HepG2 (cell line): ENCODE measurements around the gene PSRC1. TPM values are rescaled to one million over a fixed set of nuclear protein-coding genes. Genes with fewer than 3 reads are reported as not detected.

Source experiments
- ATAC-seq: fragments of 200-7000 bp; cut with Tn5 transposase; 3 replicates; pipeline ENCODE4 v1.9.1; 2020; ENCODE audit warnings: mild to moderate bottlenecking, moderate library complexity
- BruUV-seq: library from RNA; stranded (reverse); fragments of 400-500 nt; replicated peaks from 2 replicates; lab custom pipeline; 2021; lab: Mats Ljungman, UMichigan
- CTCF ChIA-PET: fragments of 300-600 bp; formaldehyde crosslinking; extraction: SDS; loops from one replicate; lab custom pipeline; 2021; ENCODE audit warnings: low total read pairs, inconsistent platforms, low intra/inter-chr PET ratio; lab: Yijun Ruan, JAX
- POLR2A ChIA-PET: fragments of 350-600 bp; sonication (Branson Sonifier 250); formaldehyde crosslinking; loops from one replicate; lab custom pipeline; 2020; ENCODE audit warnings: antibody characterized with exemption, inconsistent platforms; lab: Yijun Ruan, JAX
- DNase-seq: peaks from one replicate; pipeline ENCODE4 v3.0.0-alpha.2; 2015; ENCODE audit warnings: low spot score
- FAIRE-seq: peaks from 3 replicates; lab custom pipeline; 2011; peaks lifted over from hg19 to GRCh38; lab: Jason Lieb, UNC
- H2AFZ ChIP-seq: one replicate; pipeline ENCODE4 v1.6.1; 2011; ENCODE audit warnings: low read length, inconsistent platforms
- H3K27ac ChIP-seq: fragments of 300-600 bp; 3 replicates; pipeline ENCODE4 v1.8.0; 2011; ENCODE audit warnings: mixed run types, mild to moderate bottlenecking, mixed read lengths, low read length, inconsistent platforms; ENCODE audit not compliant: insufficient read depth; ENCODE audit errors: extremely low read length
- H3K27me3 ChIP-seq, 2 experiments: fragments of 200-600 bp in 1 of 2; 2 replicates in 1 of 2; 3 replicates in 1 of 2; pipeline versions ENCODE4 v1.6.0 to v1.8.0; 2011; ENCODE audit warnings: low read length in 2 of 2, mild to moderate bottlenecking in 2 of 2, moderate library complexity in 2 of 2, inconsistent platforms in 1 of 2; ENCODE audit not compliant: insufficient read depth in 2 of 2, control insufficient read depth in 1 of 2
- H3K36me3 ChIP-seq, 2 experiments: fragments of 200-600 bp in 1 of 2; replicated peaks in 1 of 2; 2 replicates in 1 of 2; 3 replicates in 1 of 2; pipeline versions ENCODE4 v1.5.1 to v1.8.0; 2011; ENCODE audit warnings: low read length in 2 of 2, inconsistent platforms in 1 of 2; ENCODE audit not compliant: insufficient read depth in 2 of 2, control insufficient read depth in 1 of 2
- H3K4me1 ChIP-seq: 2 replicates; pipeline ENCODE4 v1.5.1; 2012; ENCODE audit warnings: low read length, inconsistent platforms; ENCODE audit not compliant: insufficient read depth
- H3K4me2 ChIP-seq: 2 replicates; pipeline ENCODE4 v1.6.0; 2011; ENCODE audit warnings: low read depth, low read length, inconsistent platforms
- H3K4me3 ChIP-seq, 3 experiments: fragments of 200-600 bp in 1 of 3; sonication (generic), shearing (Covaris generic) in 1 of 3; replicated peaks in 1 of 3; 2 replicates each; pipeline ENCODE4 v1.5.1; 2011 to 2016; ENCODE audit warnings: low read length in 3 of 3, inconsistent platforms in 2 of 3, low read depth in 2 of 3, mild to moderate bottlenecking in 2 of 3, control low read depth in 1 of 3, mixed read lengths in 1 of 3; ENCODE audit not compliant: insufficient read depth in 1 of 3
- H3K79me2 ChIP-seq: one replicate; pipeline ENCODE4 v1.6.1; 2011; ENCODE audit warnings: low read length, inconsistent platforms; ENCODE audit not compliant: insufficient read depth
- H3K9ac ChIP-seq: 2 replicates; pipeline ENCODE4 v1.6.0; 2011; ENCODE audit warnings: mild to moderate bottlenecking, low read depth, low read length, inconsistent platforms; ENCODE audit not compliant: insufficient read depth
- H3K9me3 ChIP-seq: 2 replicates; pipeline ENCODE4 v1.5.1; 2012; ENCODE audit warnings: mild to moderate bottlenecking, low read length
- H4K20me1 ChIP-seq: 2 replicates; pipeline ENCODE4 v1.6.0; 2011; ENCODE audit warnings: inconsistent platforms, mild to moderate bottlenecking, low read length, moderate library complexity; ENCODE audit not compliant: insufficient read depth
- GTF3A ChIP-seq: sonication (generic); formaldehyde crosslinking; conservative IDR thresholded peaks from 2 replicates; pipeline ENCODE4 v1.4.0; 2020; ENCODE audit warnings: mild to moderate bottlenecking, missing genetic modification reagents
- HCFC1 ChIP-seq: fragments of 150-350 bp; IDR thresholded peaks from 2 replicates; pipeline ENCODE4 v1.6.1; 2014; ENCODE audit warnings: low read depth, low read length
- HOMEZ ChIP-seq: IDR thresholded peaks from 2 replicates; pipeline ENCODE4 v1.6.1; 2016; ENCODE audit warnings: low read depth
- MAFF ChIP-seq: IDR thresholded peaks from 2 replicates; pipeline ENCODE4 v1.6.1; 2011; ENCODE audit warnings: low read depth, low read length, improper control_type of control experiment
- NBN ChIP-seq: fragments of 450-650 bp; conservative IDR thresholded peaks from 2 replicates; pipeline ENCODE4 v1.6.1; 2017
- REPIN1 ChIP-seq: sonication (generic); formaldehyde crosslinking; IDR thresholded peaks from 2 replicates; pipeline ENCODE4 v1.8.0; 2022; ENCODE audit warnings: missing genetic modification reagents, low read depth, mild to moderate bottlenecking, borderline replicate concordance
- TSC22D2 ChIP-seq: sonication (generic); formaldehyde crosslinking; IDR thresholded peaks from 2 replicates; pipeline ENCODE4 v1.5.1; 2020; ENCODE audit warnings: missing genetic modification reagents, mild to moderate bottlenecking, borderline replicate concordance
- ZC3H4 ChIP-seq: sonication (generic); formaldehyde crosslinking; IDR thresholded peaks from 2 replicates; pipeline ENCODE4 v1.4.0; 2020; ENCODE audit warnings: missing genetic modification reagents, borderline replicate concordance
- ZFY ChIP-seq: sonication (generic); formaldehyde crosslinking; IDR thresholded peaks from 2 replicates; pipeline ENCODE4 v1.4.0; 2020; ENCODE audit warnings: missing genetic modification reagents
- ZNF205 ChIP-seq: IDR thresholded peaks from 2 replicates; pipeline ENCODE4 v1.6.1; 2018; ENCODE audit warnings: missing biosample characterization, missing genetic modification reagents
- ZNF777 ChIP-seq: sonication (generic); formaldehyde crosslinking; IDR thresholded peaks from 2 replicates; pipeline ENCODE4 v1.4.0; 2020; ENCODE audit warnings: missing genetic modification reagents
- whole genome bisulfite sequencing: methylation state at CpG from one replicate; pipeline ENCODE4 v1.1.6; 2017; ENCODE audit warnings: low lambda C conversion rate; 5-methylcytosine and 5-hydroxymethylcytosine counted together
- in situ Hi-C: cut with HindIII; loops from 2 replicates; pipeline ENCODE4 v1.10.0; 2017; ENCODE audit warnings: low pct_unique_long_range_greater_than_20kb; ENCODE audit not compliant: extremely low pct_ligation_motif_present
- intact Hi-C: fragments of 100-400 bp; cut with micrococcal nuclease; formaldehyde crosslinking; loops from one replicate; pipeline ENCODE4 v1.10.0; 2022; ENCODE audit not compliant: unreplicated experiment
- polyA plus RNA-seq, 8 experiments: library from polyadenylated mRNA; depleted of rRNA in 3 of 8; stranded (reverse) in 7 of 8; unstranded in 1 of 8; fragments of >200 nt; fragmentation: Illumina TruSeq in 4 of 8; extraction: Trizol in 4 of 8; gene quantifications; 2 replicates each; pipeline versions ENCODE4 v1.2.1 to v1.2.3, GENCODE V29; 2011 to 2016; ENCODE audit warnings: low read depth in 4 of 8, missing spikeins in 1 of 8, mixed read lengths in 1 of 8; ENCODE audit not compliant: insufficient read depth in 1 of 8
- total RNA-seq, 5 experiments: library from RNA; depleted of rRNA; stranded (reverse); fragments of >200 nt; fragmentation: Illumina TruSeq; extraction: Trizol; gene quantifications; 2 replicates each; pipeline ENCODE4 v1.2.3, GENCODE V29; 2016; ENCODE audit warnings: low read depth in 1 of 5

The PSRC1 gene
- total and polyA plus RNA-seq, 2 of the 13 experiments (the other 11 are each of a cell fraction or from before 2014, with no cell fraction given), result 28.6 to 30.3 TPM

- 86% methylated on average over 9 of the region's 9 CpGs for WGBS
- no peak for TF ChIP-seq GTF3A (CRISPR knock-in tag)
- TF ChIP-seq REPIN1 (CRISPR knock-in tag), result no peak
- no peak for TF ChIP-seq MAFF
- TF ChIP-seq ZNF777 (CRISPR knock-in tag), result no peak
- no peak for TF ChIP-seq HCFC1
- no peak for TF ChIP-seq ZNF205 (CRISPR knock-in tag)
- no peak for TF ChIP-seq ZC3H4
- TF ChIP-seq TSC22D2, result no peak
- no peak for ATAC-seq
- CTCF ChIA-PET, result no interaction called here
- no peak for FAIRE-seq
- no peak overlapping the region for H2AFZ ChIP-seq
- H3K27me3 ChIP-seq, result no peaks in the 10 kb centered on the region
- intact Hi-C loops (no loop called here), in situ Hi-C loops (no loop called here)
- no peaks in the 10 kb centered on the region for H3K9me3 ChIP-seq
- no peaks in the 10 kb centered on the region for H3K36me3 ChIP-seq
- POLR2A ChIA-PET, result interaction anchor here (1.1 kb wide), 1 partner anchor 9 kb away, joined by 3 read pairs; the partner anchor contains the start of gene PSRC1
- H4K20me1 ChIP-seq, result no peaks in the 10 kb centered on the region
- H3K27ac ChIP-seq, result no peak overlapping the region
- BruUV-seq, result no TSS peak
- DNase-seq, result no peak
- no peak overlapping the region for H3K4me2 ChIP-seq
- H3K79me2 ChIP-seq, result no peaks in the 10 kb centered on the region
- no peak overlapping the region for H3K9ac ChIP-seq
- H3K4me3 ChIP-seq, result no peak overlapping the region
- H3K4me1 ChIP-seq, result peaks cover 24% of the 10 kb centered on the region
Measured at GRCh38 chr1:109292364-109292763, 9.4 kb upstream of the PSRC1 start.

- H3K4me2 ChIP-seq, result no peak overlapping the region
- CTCF ChIA-PET, result no interaction called here
- H3K9ac ChIP-seq, result no peak overlapping the region
- no peak for FAIRE-seq
- POLR2A ChIA-PET, result no interaction called here
- no TSS peak for BruUV-seq
- in situ Hi-C loops, result no loop called here
- no peak for DNase-seq
- intact Hi-C loops, result no loop called here
- H3K4me1 ChIP-seq, result peaks cover 22% of the 10 kb centered on the region
- no peak overlapping the region for H2AFZ ChIP-seq
- TF ChIP-seq ZFY (CRISPR knock-in tag) (no peak), NBN (no peak), HOMEZ (CRISPR knock-in tag) (no peak)
- no peaks in the 10 kb centered on the region for H3K27me3 ChIP-seq
- H3K79me2 ChIP-seq, result no peaks in the 10 kb centered on the region
- H3K36me3 ChIP-seq, result no peaks in the 10 kb centered on the region
- no peak for ATAC-seq
- no peaks in the 10 kb centered on the region for H4K20me1 ChIP-seq
- WGBS, result 92% methylated on average over 5 of the region's 6 CpGs
- H3K27ac ChIP-seq, result no peak overlapping the region
- H3K4me3 ChIP-seq, result no peak overlapping the region
- no peaks in the 10 kb centered on the region for H3K9me3 ChIP-seq
Measured at GRCh38 chr1:109290998-109291397, 8.1 kb upstream of the PSRC1 start.
